Measurements from ENCODE around the gene APOL4.
"Not testable (repeated sequence)": the region's sequence is repeated elsewhere in the genome, so short reads cannot be mapped to it uniquely, and the experiment has no call there.

The APOL4 gene

GRCh38 chr22:36228944-36229343 lies 27.3 kb upstream of the APOL4 start:
- TF ChIP-seq CTCF (conservative IDR thresholded peaks at IDR 0.05; ENCODE audit: low read depth, low read length): no peak

GRCh38 chr22:36228369-36228768 lies 26.8 kb upstream of the APOL4 start:
- DNase-seq (ENCODE audit: low read depth); H3K4me3 ChIP-seq (ENCODE audit: low read length): not testable (repeated sequence)

More at GRCh38 chr22:36228944-36229343, 27.3 kb upstream of the APOL4 start:
- no peak overlapping the region for H3K4me3 ChIP-seq (ENCODE audit: low read length)
- DNase-seq (ENCODE audit: low read depth): no peak

GRCh38 chr22:36227806-36228205 lies 26.2 kb upstream of the APOL4 start:
- no peak for DNase-seq (ENCODE audit: low read depth)
- no peak for TF ChIP-seq CTCF (conservative IDR thresholded peaks at IDR 0.05; ENCODE audit: low read depth, low read length)
- H3K4me3 ChIP-seq (ENCODE audit: low read length): no peak overlapping the region

GRCh38 chr22:36227396-36227795 lies 25.8 kb upstream of the APOL4 start:
- DNase-seq (ENCODE audit: low read depth): no peak
- H3K4me3 ChIP-seq (ENCODE audit: low read length): no peak overlapping the region
- no peak for TF ChIP-seq CTCF (conservative IDR thresholded peaks at IDR 0.05; ENCODE audit: low read depth, low read length)

GRCh38 chr22:36226189-36226588 lies 24.6 kb upstream of the APOL4 start:
- no peak overlapping the region for H3K4me3 ChIP-seq (ENCODE audit: low read length)
- no peak for DNase-seq (ENCODE audit: low read depth)
- no peak for TF ChIP-seq CTCF (conservative IDR thresholded peaks at IDR 0.05; ENCODE audit: low read depth, low read length)

GRCh38 chr22:36225333-36225922 lies 23.8 kb upstream of the APOL4 start:
- DNase-seq (ENCODE audit: low read depth): no peak
- TF ChIP-seq CTCF (conservative IDR thresholded peaks at IDR 0.05; ENCODE audit: low read depth, low read length): no peak
- no peak overlapping the region for H3K4me3 ChIP-seq (ENCODE audit: low read length)

GRCh38 chr22:36224245-36224644 lies 22.6 kb upstream of the APOL4 start:
- no peak for TF ChIP-seq CTCF (conservative IDR thresholded peaks at IDR 0.05; ENCODE audit: low read depth, low read length)
- DNase-seq (ENCODE audit: low read depth): no peak
- H3K4me3 ChIP-seq (ENCODE audit: low read length): no peak overlapping the region

GRCh38 chr22:36223504-36223903 lies 21.9 kb upstream of the APOL4 start:
- no peak for DNase-seq (ENCODE audit: low read depth)
- no peak overlapping the region for H3K4me3 ChIP-seq (ENCODE audit: low read length)
- no peak for TF ChIP-seq CTCF (conservative IDR thresholded peaks at IDR 0.05; ENCODE audit: low read depth, low read length)

Data from retinal pigment epithelial cell (primary cell).